Choroid plexus epithelial cell (primary cell): Measurements from ENCODE around the gene KDM1B.

Experiments used
- DNase-seq: peaks from one replicate; pipeline ENCODE4 v3.0.0-alpha.2; 2010; ENCODE audit warnings: low read depth
- H3K4me3 ChIP-seq: 2 replicates; pipeline ENCODE4 v1.5.1; 2011; ENCODE audit warnings: low read depth, mild to moderate bottlenecking, control low read depth, low read length, moderate library complexity
- CTCF ChIP-seq: conservative IDR thresholded peaks from 2 replicates; pipeline ENCODE4 v1.5.1; 2011; ENCODE audit warnings: low read depth, mild to moderate bottlenecking, control low read depth, inconsistent platforms, low read length, moderate library complexity

KDM1B gene

GRCh38 chr6:18235524-18235923, 80.3 kb downstream of the KDM1B start:
- H3K4me3 ChIP-seq, result no peak overlapping the region
- TF ChIP-seq CTCF, result no peak
- DNase-seq, result no peak

GRCh38 chr6:18237167-18237566, 81.9 kb downstream of the KDM1B start:
- no peak overlapping the region for H3K4me3 ChIP-seq
- no peak for TF ChIP-seq CTCF
- no peak for DNase-seq

- no peak for TF ChIP-seq CTCF
- no peak overlapping the region for H3K4me3 ChIP-seq
- DNase-seq, result peak; percentile 25
Observed at GRCh38 chr6:18240230-18240629, 85.0 kb downstream of the KDM1B start.

GRCh38 chr6:18241208-18242038, 86.2 kb downstream of the KDM1B start:
- peak; percentile 8 for DNase-seq
- no peak overlapping the region for H3K4me3 ChIP-seq
- no peak for TF ChIP-seq CTCF

- no peak overlapping the region for H3K4me3 ChIP-seq
- peak; percentile 91 for DNase-seq
- no peak for TF ChIP-seq CTCF
Observed at GRCh38 chr6:18242062-18242851, 87.0 kb downstream of the KDM1B start.

GRCh38 chr6:18243302-18243893, 88.2 kb downstream of the KDM1B start:
- DNase-seq, result no peak
- H3K4me3 ChIP-seq, result no peak overlapping the region
- TF ChIP-seq CTCF, result no peak
